DOHH2 (cell line): ENCODE results near the gene ZNF230.

Experiments
- H3F3A ChIP-seq: fragments of 200-600 bp; sonication (generic), shearing (Covaris generic); 2 replicates; pipeline ENCODE4 v1.6.0; 2016; ENCODE audit warnings: antibody characterized with exemption, mild to moderate bottlenecking; ENCODE audit not compliant: control insufficient read depth, insufficient read depth
- H3K27ac ChIP-seq: fragments of 200-600 bp; sonication (generic); 2 replicates; pipeline ENCODE4 v1.5.1; 2014; ENCODE audit warnings: low read depth, mild to moderate bottlenecking, low read length, moderate library complexity
- H3K27me3 ChIP-seq: fragments of 200-600 bp; sonication (generic); 2 replicates; pipeline ENCODE4 v1.6.1; 2014; ENCODE audit warnings: mild to moderate bottlenecking, low read length, mixed read lengths; ENCODE audit not compliant: control insufficient read depth
- H3K36me3 ChIP-seq: fragments of 200-600 bp; sonication (generic); 2 replicates; pipeline ENCODE4 v1.6.1; 2014; ENCODE audit warnings: mild to moderate bottlenecking, low read length, moderate library complexity, mixed read lengths; ENCODE audit not compliant: control insufficient read depth
- H3K4me1 ChIP-seq: fragments of 200-600 bp; sonication (generic); 2 replicates; pipeline ENCODE4 v1.6.1; 2014; ENCODE audit warnings: mild to moderate bottlenecking, low read length, mixed read lengths; ENCODE audit not compliant: control insufficient read depth
- H3K4me2 ChIP-seq: fragments of 200-600 bp; sonication (generic); 2 replicates; pipeline ENCODE4 v1.6.0; 2014; ENCODE audit warnings: mild to moderate bottlenecking, low read length, moderate library complexity
- H3K4me3 ChIP-seq: fragments of 200-600 bp; sonication (generic); 2 replicates; pipeline ENCODE4 v1.5.1; 2014; ENCODE audit warnings: mild to moderate bottlenecking, low read length, mixed read lengths
- H3K79me2 ChIP-seq: fragments of 200-600 bp; sonication (generic); 2 replicates; pipeline ENCODE4 v1.6.1; 2014; ENCODE audit warnings: mild to moderate bottlenecking, low read length, mixed read lengths; ENCODE audit not compliant: control insufficient read depth
- H3K9me2 ChIP-seq: fragments of 200-600 bp; sonication (generic); replicated peaks from 2 replicates; pipeline ENCODE4 v1.6.1; 2014; ENCODE audit warnings: mild to moderate bottlenecking, low read length, mixed read lengths; ENCODE audit not compliant: control insufficient read depth
- H3K9me3 ChIP-seq: fragments of 200-600 bp; sonication (generic); 2 replicates; pipeline ENCODE4 v1.6.1; 2014; ENCODE audit warnings: antibody characterized with exemption, low read length, mixed read lengths; ENCODE audit not compliant: control insufficient read depth, insufficient read depth
- H4K20me1 ChIP-seq: fragments of 200-600 bp; sonication (generic); 2 replicates; pipeline ENCODE4 v1.6.0; 2014; ENCODE audit warnings: low read depth, mild to moderate bottlenecking, antibody characterized with exemption, low read length, moderate library complexity; ENCODE audit not compliant: control insufficient read depth, insufficient read depth
- CTCF ChIP-seq: fragments of 200-600 bp; sonication (generic); IDR thresholded peaks from one replicate; pipeline ENCODE4 v1.5.1; 2014; ENCODE audit warnings: antibody characterized with exemption, mild to moderate bottlenecking, low read depth, low read length; ENCODE audit not compliant: poor library complexity, severe bottlenecking
- EZH2phosphoT487 ChIP-seq: fragments of 200-600 bp; sonication (generic); IDR thresholded peaks from 2 replicates; pipeline ENCODE4 v1.6.1; 2017; ENCODE audit warnings: borderline replicate concordance, mild to moderate bottlenecking, antibody characterized with exemption, low read length, moderate library complexity, mixed read lengths

The ZNF230 gene

GRCh38 chr19:43960411-43960810, 42.3 kb upstream of the ZNF230 start:
- peaks cover 18% of the 10 kb centered on the region; the same call in 1 of the 2 replicates for H3K9me3 ChIP-seq
- H3K27ac ChIP-seq = no peak overlapping the region
- no peaks in the 10 kb centered on the region for H4K20me1 ChIP-seq
- no peaks in the 10 kb centered on the region for H3K79me2 ChIP-seq
- no peaks in the 10 kb centered on the region for H3K27me3 ChIP-seq
- TF ChIP-seq CTCF = no peak
- no peak for TF ChIP-seq EZH2phosphoT487
- H3F3A ChIP-seq = no peaks in the 10 kb centered on the region
- no peaks in the 10 kb centered on the region for H3K9me2 ChIP-seq
- no peaks in the 10 kb centered on the region for H3K36me3 ChIP-seq
- H3K4me1 ChIP-seq = no peaks in the 10 kb centered on the region
- no peak overlapping the region for H3K4me2 ChIP-seq
- no peak overlapping the region for H3K4me3 ChIP-seq

GRCh38 chr19:43966079-43966694, 36.6 kb upstream of the ZNF230 start:
- Histone ChIP-seq H3K4me2 (no peak overlapping the region), H4K20me1 (no peaks in the 10 kb centered on the region), H3K27me3 (no peaks in the 10 kb centered on the region), H3F3A (no peaks in the 10 kb centered on the region), H3K4me3 (no peak overlapping the region), H3K9me3 (peaks cover 32% of the 10 kb centered on the region; the same call in 1 of the 2 replicates), H3K79me2 (no peaks in the 10 kb centered on the region), H3K27ac (no peak overlapping the region), H3K4me1 (no peaks in the 10 kb centered on the region), H3K36me3 (no peaks in the 10 kb centered on the region), H3K9me2 (no peaks in the 10 kb centered on the region)
- no peak for TF ChIP-seq CTCF
- no peak for TF ChIP-seq EZH2phosphoT487

GRCh38 chr19:43976732-43977131, 26.0 kb upstream of the ZNF230 start:
- no peak for TF ChIP-seq CTCF
- no peak for TF ChIP-seq EZH2phosphoT487
- Histone ChIP-seq H4K20me1 (no peaks in the 10 kb centered on the region), H3K9me3 (no peaks in the 10 kb centered on the region), H3K79me2 (no peaks in the 10 kb centered on the region), H3K4me3 (no peak overlapping the region), H3K9me2 (no peaks in the 10 kb centered on the region), H3K36me3 (no peaks in the 10 kb centered on the region), H3K27ac (no peak overlapping the region), H3K4me2 (no peak overlapping the region), H3K27me3 (no peaks in the 10 kb centered on the region), H3F3A (no peaks in the 10 kb centered on the region), H3K4me1 (no peaks in the 10 kb centered on the region)
